GM23248 (cell line): ENCODE measurements around the gene POLG2.

Source experiments
- EZH2 ChIP-seq: fragments of 200-600 bp; sonication (generic); IDR thresholded peaks from 2 replicates; pipeline ENCODE4 v1.6.1; 2018; ENCODE audit warnings: antibody characterized with exemption, mild to moderate bottlenecking; ENCODE audit not compliant: insufficient read depth, poor library complexity, severe bottlenecking
- EZH2phosphoT487 ChIP-seq: fragments of 200-600 bp; sonication (generic); IDR thresholded peaks from 2 replicates; pipeline ENCODE4 v1.6.1; 2018; ENCODE audit warnings: antibody characterized with exemption, moderate library complexity, mild to moderate bottlenecking, low read depth; ENCODE audit not compliant: insufficient read depth

DNA sequence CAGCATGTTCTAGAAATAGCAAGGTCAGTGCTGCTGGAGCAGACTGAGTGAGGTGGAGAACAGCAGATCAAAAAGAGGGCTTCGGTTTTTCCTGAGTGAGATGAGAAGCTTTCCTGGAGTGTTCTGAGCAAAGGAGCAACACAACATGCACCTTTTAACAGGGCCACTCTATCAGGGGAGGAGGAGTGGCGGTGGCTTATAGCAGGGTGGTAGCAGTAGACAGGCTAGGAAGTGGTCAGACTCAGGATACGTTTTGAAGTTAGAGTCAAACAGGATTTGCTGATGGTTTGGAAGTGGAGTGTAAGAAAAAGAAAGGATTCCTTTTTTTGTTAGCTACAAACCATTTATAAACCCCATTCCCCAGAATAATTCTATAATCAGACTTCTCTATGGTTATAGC is 12.5 kb downstream of the POLG2 start:
- TF ChIP-seq EZH2 (no peak), EZH2phosphoT487 (no peak)
